Muscle layer of duodenum (tissue), 2 donors: ENCODE measurements around the gene MAP4K4.
"Not testable (repeated sequence)": the region's sequence is repeated elsewhere in the genome, so short reads cannot be mapped to it uniquely, and the experiment has no call there.

Experiments used
- H3K27ac ChIP-seq: one replicate; pipeline ENCODE4 v1.7.0; 2013; ENCODE audit warnings: mild to moderate bottlenecking, low read length
- H3K27me3 ChIP-seq: one replicate; pipeline ENCODE4 v1.7.0; 2013; ENCODE audit warnings: low read depth, mild to moderate bottlenecking, control low read depth, low read length
- H3K36me3 ChIP-seq, 2 donors: one replicate each; pipeline ENCODE4 v1.7.0; 2013; ENCODE audit warnings: low read length in 2 of 2, control low read depth in 1 of 2, mild to moderate bottlenecking in 1 of 2; ENCODE audit not compliant: insufficient read depth in 2 of 2, control insufficient read depth in 1 of 2
- H3K4me1 ChIP-seq, 2 donors: one replicate each; pipeline ENCODE4 v1.7.0; 2013; ENCODE audit warnings: low read length in 2 of 2, mild to moderate bottlenecking in 2 of 2, control low read depth in 1 of 2, moderate library complexity in 1 of 2; ENCODE audit not compliant: insufficient read depth in 2 of 2, control insufficient read depth in 1 of 2
- H3K4me3 ChIP-seq, 2 donors: one replicate each; pipeline ENCODE4 v1.7.0; 2013; ENCODE audit warnings: low read length in 2 of 2, low read depth in 1 of 2, mild to moderate bottlenecking in 1 of 2
- H3K9me3 ChIP-seq, 2 donors: one replicate each; pipeline ENCODE4 v1.7.0; 2013; ENCODE audit warnings: low read length in 2 of 2, control low read depth in 1 of 2, mild to moderate bottlenecking in 1 of 2; ENCODE audit not compliant: control insufficient read depth in 1 of 2
- donor health status: healthy.

Gene MAP4K4

GRCh38 chr2:101904916-101905315 is 207.4 kb downstream of the MAP4K4 start:
- Histone ChIP-seq H3K36me3 (no peaks in the 10 kb centered on the region), H3K27ac (no peak overlapping the region), H3K4me3 (no peak overlapping the region), H3K27me3 (no peaks in the 10 kb centered on the region), H3K9me3 (peaks cover 5 to 16% of the 10 kb centered on the region in 2 donors), H3K4me1 (no peaks in the 10 kb centered on the region)

GRCh38 chr2:101905746-101906336 is 208.3 kb downstream of the MAP4K4 start:
- H3K27me3 ChIP-seq, result no peaks in the 10 kb centered on the region

DNA sequence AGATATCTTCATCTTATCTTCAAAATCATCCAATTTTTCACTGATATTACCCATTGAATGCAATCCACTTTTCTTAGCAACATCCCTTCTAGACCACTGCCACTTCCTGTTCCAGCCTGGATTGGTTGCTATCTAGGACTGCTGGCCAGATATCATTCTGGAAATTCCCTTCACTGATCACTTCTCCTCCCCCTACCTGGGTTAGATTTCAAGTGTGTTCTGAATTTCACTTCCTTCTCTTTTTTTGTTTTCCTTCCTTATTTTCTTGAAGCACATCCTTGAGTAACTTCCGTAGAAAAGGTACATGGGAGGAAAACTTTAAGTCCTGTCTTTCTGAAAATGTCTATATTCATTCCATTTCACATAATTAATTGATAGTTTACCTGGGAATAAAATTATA is 212.3 kb downstream of the MAP4K4 start:
- no peaks in the 10 kb centered on the region for H3K36me3 ChIP-seq
- peaks cover 5 to 12% of the 10 kb centered on the region in 2 donors for H3K9me3 ChIP-seq
- no peaks in the 10 kb centered on the region for H3K4me1 ChIP-seq
- H3K27me3 ChIP-seq, result no peaks in the 10 kb centered on the region
- peak overlapping the region in 1 of 2 donors; percentile 29 for H3K4me3 ChIP-seq
- no peak overlapping the region for H3K27ac ChIP-seq

More at GRCh38 chr2:101905746-101906336, 208.3 kb downstream of the MAP4K4 start:
- peaks cover 5 to 20% of the 10 kb centered on the region in 2 donors for H3K9me3 ChIP-seq
- no peak overlapping the region for H3K4me3 ChIP-seq
- no peaks in the 10 kb centered on the region for H3K36me3 ChIP-seq
- H3K4me1 ChIP-seq, result no peaks in the 10 kb centered on the region
- H3K27ac ChIP-seq, result no peak overlapping the region

DNA sequence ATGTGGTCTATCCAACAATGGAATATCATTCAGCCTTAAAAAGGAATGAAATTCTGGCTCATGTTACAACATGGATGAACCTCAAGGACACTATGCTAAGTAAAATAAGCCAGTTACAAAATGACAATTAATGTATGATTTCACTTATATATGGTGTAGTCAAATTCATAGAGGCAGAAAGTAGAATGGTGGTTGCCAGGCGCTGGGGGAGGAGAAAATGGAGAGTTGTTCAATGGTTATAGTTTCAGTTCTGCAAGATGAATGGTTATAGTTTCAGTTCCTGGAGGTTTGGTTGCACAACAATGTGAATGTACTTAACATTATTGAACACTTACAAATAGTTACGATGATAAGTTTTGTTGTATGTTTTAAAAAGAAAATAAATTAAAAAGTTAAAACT is 215.0 kb downstream of the MAP4K4 start:
- peaks cover 5 to 9% of the 10 kb centered on the region in 2 donors for H3K9me3 ChIP-seq
- H3K27ac ChIP-seq, result no peak overlapping the region
- H3K4me3 ChIP-seq, result no peak overlapping the region
- no peaks in the 10 kb centered on the region for H3K36me3 ChIP-seq
- H3K27me3 ChIP-seq, result no peaks in the 10 kb centered on the region
- H3K4me1 ChIP-seq, result no peaks in the 10 kb centered on the region

DNA sequence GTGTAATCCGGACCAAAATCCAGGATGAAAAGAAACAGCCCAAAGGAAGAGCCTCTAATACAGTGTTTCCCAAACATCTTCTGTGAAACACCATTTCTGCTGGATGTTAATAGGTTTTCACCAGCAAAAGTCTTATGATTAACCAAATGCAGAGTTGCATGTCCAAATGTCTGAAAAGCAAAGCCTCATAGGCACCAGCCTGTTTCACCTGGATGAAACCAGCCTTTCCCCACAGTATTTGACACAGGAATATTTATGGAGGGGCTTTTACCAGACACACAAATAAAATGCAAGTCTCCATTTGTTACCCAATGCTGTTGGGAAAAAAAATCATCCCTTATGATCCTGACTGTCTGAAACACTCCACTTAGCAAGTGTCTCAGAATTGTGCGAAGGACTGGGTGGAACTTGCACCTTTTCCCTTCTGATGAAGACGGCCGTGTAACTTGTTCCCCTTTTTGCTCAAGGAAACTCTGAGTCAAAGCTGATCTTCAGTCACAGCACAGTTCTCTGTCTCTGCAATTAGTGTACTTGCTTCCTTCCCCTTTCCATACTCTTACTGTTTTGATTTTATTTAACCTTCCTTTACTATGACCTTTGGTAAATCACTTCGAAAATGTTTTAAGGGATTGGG is 223.9 kb downstream of the MAP4K4 start:
- Histone ChIP-seq H3K27ac (no peak overlapping the region), H3K4me3 (no peak overlapping the region), H3K4me1 (no peaks in the 10 kb centered on the region), H3K27me3 (no peaks in the 10 kb centered on the region), H3K9me3 (peaks cover 0 to 31% of the 10 kb centered on the region in 2 donors), H3K36me3 (no peaks in the 10 kb centered on the region)

DNA sequence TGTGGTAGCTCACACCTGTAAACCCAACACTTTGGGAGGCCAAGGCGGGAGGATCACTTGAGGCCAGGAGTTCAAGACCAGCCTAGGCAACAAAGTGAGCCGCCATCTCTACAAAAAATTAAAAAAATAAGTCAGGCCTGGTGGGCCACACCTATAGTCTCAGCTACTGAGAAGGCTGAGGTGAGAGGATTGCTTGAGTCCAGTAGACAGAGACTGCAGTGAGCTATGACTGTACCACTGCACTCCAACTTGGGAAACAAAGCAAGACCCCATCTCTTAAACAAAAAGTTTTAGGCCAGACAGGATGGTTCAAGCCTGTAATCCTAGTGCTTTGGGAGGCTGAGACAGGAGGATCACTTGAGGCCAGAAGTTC is 224.4 kb downstream of the MAP4K4 start:
- H3K4me3 ChIP-seq, result no peak overlapping the region
- no peaks in the 10 kb centered on the region for H3K27me3 ChIP-seq
- no peaks in the 10 kb centered on the region for H3K36me3 ChIP-seq
- no peaks in the 10 kb centered on the region for H3K4me1 ChIP-seq
- H3K27ac ChIP-seq, result no peak overlapping the region
- peaks cover 0 to 31% of the 10 kb centered on the region in 2 donors for H3K9me3 ChIP-seq

DNA sequence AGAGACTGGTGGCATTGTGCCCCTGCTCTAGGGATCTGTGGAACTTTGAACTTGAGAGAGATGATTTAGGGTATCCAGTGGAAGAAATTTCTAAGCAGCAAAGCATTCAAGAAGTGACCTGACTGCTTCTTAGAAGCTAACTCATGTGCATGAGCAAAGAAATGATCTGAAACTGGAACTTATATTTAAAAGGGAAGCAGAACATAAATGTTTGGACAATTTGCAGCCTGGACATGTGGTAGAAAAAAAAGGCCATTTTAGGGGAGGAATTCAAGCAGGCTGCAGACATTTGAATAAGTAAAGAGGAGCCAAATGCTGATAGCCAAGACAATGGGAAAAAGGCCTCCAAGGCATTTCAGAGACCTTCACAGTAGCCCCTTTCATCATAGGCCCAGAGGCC is 226.8 kb downstream of the MAP4K4 start:
- peak overlapping the region in 1 of 2 donors; percentile 22 for H3K4me3 ChIP-seq
- H3K9me3 ChIP-seq, result peaks cover 0 to 36% of the 10 kb centered on the region in 2 donors
- not testable (repeated sequence) for H3K36me3 ChIP-seq, H3K27me3 ChIP-seq, H3K27ac ChIP-seq, H3K4me1 ChIP-seq

DNA sequence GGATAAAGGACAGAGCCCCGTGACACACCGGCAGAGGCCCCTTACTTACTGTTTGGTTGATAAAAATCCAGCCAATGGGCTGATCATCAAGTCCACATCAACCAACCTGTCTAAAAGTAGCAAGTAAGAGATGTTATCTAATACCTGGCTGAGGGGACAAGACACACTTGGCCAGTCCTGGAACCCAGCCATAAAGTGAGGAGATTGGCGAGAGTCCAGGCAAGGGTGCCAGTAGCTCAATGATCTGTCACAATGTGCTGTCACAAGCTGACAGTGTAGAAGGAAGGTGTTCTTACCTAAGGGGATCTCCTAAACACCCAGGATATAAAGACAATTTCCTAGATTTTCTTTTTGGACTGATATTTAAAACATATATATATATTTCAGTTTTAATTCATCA is 232.5 kb downstream of the MAP4K4 start:
- no peaks in the 10 kb centered on the region for H3K36me3 ChIP-seq
- H3K27ac ChIP-seq, result no peak overlapping the region
- H3K4me1 ChIP-seq, result no peaks in the 10 kb centered on the region

GRCh38 chr2:101930847-101931246 is 233.3 kb downstream of the MAP4K4 start:
- H3K27me3 ChIP-seq, result no peaks in the 10 kb centered on the region
- no peaks in the 10 kb centered on the region for H3K36me3 ChIP-seq
- no peak overlapping the region for H3K4me3 ChIP-seq
- peaks cover 0 to 6% of the 10 kb centered on the region in 2 donors for H3K9me3 ChIP-seq
- no peaks in the 10 kb centered on the region for H3K4me1 ChIP-seq
- H3K27ac ChIP-seq, result no peak overlapping the region

More for the DNA sequence above, 232.5 kb downstream of the MAP4K4 start:
- no peaks in the 10 kb centered on the region for H3K27me3 ChIP-seq
- no peak overlapping the region for H3K4me3 ChIP-seq
- peaks cover 0 to 9% of the 10 kb centered on the region in 2 donors for H3K9me3 ChIP-seq

DNA sequence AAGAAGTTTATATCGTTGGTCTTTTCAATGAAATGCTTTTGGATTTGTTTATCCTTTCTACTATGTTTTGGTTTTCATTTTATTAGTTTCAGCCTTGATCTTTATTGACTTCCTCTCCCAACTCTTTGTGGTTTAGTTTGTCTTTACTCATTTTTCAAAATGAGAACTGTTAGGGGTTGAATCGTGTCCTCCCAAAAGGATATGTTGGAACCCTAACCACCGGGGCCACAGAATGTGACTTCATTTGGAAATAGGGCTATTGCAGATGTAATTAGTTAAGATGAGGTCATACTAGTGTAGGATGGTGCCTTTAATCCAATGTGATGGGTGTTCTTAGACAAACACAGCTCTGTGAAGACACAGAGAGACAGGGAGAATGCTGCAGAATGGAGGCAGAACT is 233.9 kb downstream of the MAP4K4 start:
- Histone ChIP-seq H3K4me3 (no peak overlapping the region), H3K27me3 (no peaks in the 10 kb centered on the region), H3K4me1 (no peaks in the 10 kb centered on the region), H3K27ac (no peak overlapping the region), H3K9me3 (peaks cover 0 to 6% of the 10 kb centered on the region in 2 donors), H3K36me3 (no peaks in the 10 kb centered on the region)

- H3K27me3 ChIP-seq, H3K9me3 ChIP-seq, H3K4me3 ChIP-seq, H3K27ac ChIP-seq, H3K36me3 ChIP-seq, H3K4me1 ChIP-seq: not testable (repeated sequence)
Observed at GRCh38 chr2:101935764-101936163, 238.3 kb downstream of the MAP4K4 start.

DNA sequence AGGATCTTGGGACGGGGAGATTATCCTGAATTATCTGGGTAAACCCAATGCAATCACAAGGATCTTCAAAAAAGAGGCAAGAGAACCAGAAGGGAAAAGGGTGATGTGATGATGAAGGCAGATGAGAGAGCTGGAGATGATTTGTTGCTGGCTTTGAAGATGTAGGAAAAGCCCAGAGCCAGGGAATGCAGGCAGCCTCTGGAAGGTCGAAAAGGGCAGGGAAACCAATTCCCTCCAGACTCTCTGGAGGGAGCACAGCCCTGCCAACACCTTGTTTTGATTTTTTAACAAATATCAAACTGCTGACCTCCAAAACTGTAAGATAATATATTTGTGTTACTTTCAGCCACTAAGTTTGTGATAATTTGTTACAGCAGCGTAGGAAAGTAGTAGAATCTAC is 245.3 kb downstream of the MAP4K4 start:
- no peaks in the 10 kb centered on the region for H3K27me3 ChIP-seq
- no peaks in the 10 kb centered on the region for H3K4me1 ChIP-seq
- H3K27ac ChIP-seq, result no peak overlapping the region
- H3K36me3 ChIP-seq, result no peaks in the 10 kb centered on the region
- H3K4me3 ChIP-seq, result no peak overlapping the region
- H3K9me3 ChIP-seq, result peaks cover 0 to under 1% of the 10 kb centered on the region in 2 donors
